Gastroesophageal sphincter (tissue), 4 donors: ENCODE data around the gene RNF157. TPM values are rescaled to one million over a fixed set of nuclear protein-coding genes. Genes with fewer than 3 reads are reported as not detected.

Experiments
- ATAC-seq: fragments of 150-250 bp; one replicate; pipeline ENCODE4 v1.9.1; 2016; ENCODE audit warnings: mild to moderate bottlenecking, moderate library complexity
- H3K27ac ChIP-seq, 4 donors: fragments of 200-600 bp; sonication (generic) in 3 of 4; 1 replicate in 3 of 4; 2 replicates in 1 of 4; pipeline ENCODE4 v1.5.1; 2016 to 2019
- H3K27me3 ChIP-seq: fragments of 200-600 bp; sonication (generic); one replicate; pipeline ENCODE4 v1.5.1; 2019
- H3K36me3 ChIP-seq, 2 donors: fragments of 200-600 bp; sonication (generic); one replicate each; pipeline ENCODE4 v1.5.1; 2019; ENCODE audit warnings: control low read depth in 1 of 2
- H3K4me1 ChIP-seq, 3 donors: fragments of 200-600 bp; sonication (generic); 1 replicate in 2 of 3; 2 replicates in 1 of 3; pipeline ENCODE4 v1.5.1; 2016 to 2019; ENCODE audit warnings: control low read depth in 2 of 3
- H3K4me3 ChIP-seq, 2 donors: fragments of 200-600 bp; sonication (generic); one replicate each; pipeline ENCODE4 v1.5.1; 2019; ENCODE audit warnings: mild to moderate bottlenecking in 1 of 2, moderate library complexity in 1 of 2
- H3K9me3 ChIP-seq, 3 donors: fragments of 200-600 bp; sonication (generic); one replicate each; pipeline ENCODE4 v1.5.1; 2017 to 2019; ENCODE audit warnings: control low read depth in 2 of 3
- CTCF ChIP-seq, 4 experiments: fragments of 200-600 bp in 2 of 4; fragments of 450-650 bp in 2 of 4; sonication (generic) in 1 of 4; IDR thresholded peaks; one replicate each; pipeline ENCODE4 v1.5.1; 2017 to 2019; ENCODE audit warnings: antibody characterized with exemption in 4 of 4, mild to moderate bottlenecking in 2 of 4, moderate library complexity in 2 of 4
- EP300 ChIP-seq: sonication (generic); formaldehyde crosslinking; IDR thresholded peaks from one replicate; pipeline ENCODE4 v1.6.1; 2017; ENCODE audit warnings: antibody characterized with exemption, mild to moderate bottlenecking
- POLR2A ChIP-seq, 2 donors: fragments of 450-650 bp; IDR thresholded peaks; one replicate each; pipeline ENCODE4 v1.6.1; 2017; ENCODE audit warnings: antibody characterized with exemption in 2 of 2, mild to moderate bottlenecking in 2 of 2, moderate library complexity in 1 of 2
- POLR2AphosphoS5 ChIP-seq: sonication (generic); formaldehyde crosslinking; IDR thresholded peaks from one replicate; pipeline ENCODE4 v1.6.1; 2017; ENCODE audit warnings: antibody characterized with exemption
- WGBS, 2 donors: methylation state at CpG; one replicate each; pipeline ENCODE4 v1.1.5; 2018; ENCODE audit warnings: low coverage in 1 of 2; 5-methylcytosine and 5-hydroxymethylcytosine counted together
- total RNA-seq, 4 donors: library from RNA; depleted of rRNA; stranded (reverse); fragments of >200 nt; gene quantifications; one replicate each; pipeline ENCODE4 v1.1.0, GENCODE V29; 2016

Gene RNF157
- total RNA-seq, 4 donors from 2014 or later = 2.5 to 8.1 (median 3.3) TPM

- TF ChIP-seq POLR2A (IDR thresholded peaks at IDR 0.05) (no peak), CTCF (IDR thresholded peaks at IDR 0.05) (no peak), POLR2AphosphoS5 (no peak), EP300 (no peak)
- peaks cover 0 to 25% of the 10 kb centered on the region in 2 donors for H3K36me3 ChIP-seq
- H3K27me3 ChIP-seq = no peaks in the 10 kb centered on the region
- no peaks in the 10 kb centered on the region for H3K9me3 ChIP-seq
- peak overlapping the region; percentile 98 for H3K4me3 ChIP-seq
- H3K27ac ChIP-seq = peak overlapping the region; percentile 90 to 98 (median 94)
- 0 to 7% methylated on average over 1 to 5 of the region's 12 CpGs for WGBS, 2 donors
- no peak for ATAC-seq
- H3K4me1 ChIP-seq = peaks cover 0 to 79% (median 34%) of the 10 kb centered on the region in 3 donors
These were observed 26.1 kb upstream of the RNF157 start for GRCh38 chr17:76266244-76266938.

- WGBS, 2 donors = no CpG with 5 or more reads among the region's 76 CpGs
- Histone ChIP-seq H3K27me3 (no peaks in the 10 kb centered on the region), H3K4me3 (peak overlapping the region; percentile 98), H3K4me1 (peaks cover 0 to 72% (median 34%) of the 10 kb centered on the region in 3 donors), H3K9me3 (no peaks in the 10 kb centered on the region), H3K27ac (peak overlapping the region; percentile 90 to 98 (median 94)), H3K36me3 (peaks cover 0 to 19% of the 10 kb centered on the region in 2 donors)
- no peak for ATAC-seq
- no peak for TF ChIP-seq EP300
- peak; percentile 29 for TF ChIP-seq POLR2AphosphoS5
- TF ChIP-seq CTCF (IDR thresholded peaks at IDR 0.05) = peak in 1 of 4 experiments; percentile 7
- peak in 1 of 2 donors; percentile 13 for TF ChIP-seq POLR2A (IDR thresholded peaks at IDR 0.05)
These were observed 25.4 kb upstream of the RNF157 start for GRCh38 chr17:76265624-76266243.

GRCh38 chr17:76264755-76265623 is 24.7 kb upstream of the RNF157 start, which contains the start of gene UBALD2:
TSS of gene UBALD2 (plus strand) at chr17:76265348. CDS start at chr17:76265506, 158 bp downstream.
- no peaks in the 10 kb centered on the region for H3K9me3 ChIP-seq
- peak; percentile 95 for ATAC-seq
- no peaks in the 10 kb centered on the region for H3K27me3 ChIP-seq
- 0% methylated on average over 1 to 4 of the region's 94 CpGs for WGBS, 2 donors
- H3K27ac ChIP-seq = peak within 1 kb of the TSS; percentile 90 to 98 (median 94)
- peak within 1 kb of the TSS; percentile 98 for H3K4me3 ChIP-seq
- TF ChIP-seq EP300 (no peak), POLR2AphosphoS5 (peak; percentile 89), POLR2A (IDR thresholded peaks at IDR 0.05) (peak; percentile 90 to 96), CTCF (IDR thresholded peaks at IDR 0.05) (peak in 2 of 4 experiments; percentile 12 to 13)
- peaks cover 0 to 11% of the 10 kb centered on the region in 2 donors for H3K36me3 ChIP-seq
- H3K4me1 ChIP-seq = peaks cover 0 to 66% (median 34%) of the 10 kb centered on the region in 3 donors

- Histone ChIP-seq H3K4me1 (peaks cover 0 to 60% (median 33%) of the 10 kb centered on the region in 3 donors), H3K9me3 (no peaks in the 10 kb centered on the region), H3K36me3 (peaks cover 0 to 5% of the 10 kb centered on the region in 2 donors), H3K27me3 (no peaks in the 10 kb centered on the region), H3K4me3 (peak overlapping the region in 1 of 2 donors; percentile 14), H3K27ac (peak overlapping the region; percentile 5 to 79 (median 72))
- WGBS, 2 donors = 20 to 25% methylated on average over 8 to 9 of the region's 9 CpGs
- no peak for ATAC-seq
- TF ChIP-seq CTCF (IDR thresholded peaks at IDR 0.05) (no peak), EP300 (no peak), POLR2AphosphoS5 (no peak), POLR2A (IDR thresholded peaks at IDR 0.05) (no peak)
These were observed 24.1 kb upstream of the RNF157 start for GRCh38 chr17:76264425-76264754.
